Cerebellar cortex (tissue), 1 donor: ENCODE data around the gene AARSD1.
A peak's percentile ranks its signal among the peaks of the same experiment; 100 is the strongest.
"Not testable (repeated sequence)": the region's sequence is repeated elsewhere in the genome, so short reads cannot be mapped to it uniquely, and the experiment has no call there.

ENCODE experiments used
- DNase-seq: peaks from one replicate; pipeline ENCODE4 v3.0.0-alpha.2; 2015; ENCODE audit warnings: low spot score

Gene AARSD1

GRCh38 chr17:42964161-42964932, at the start of gene AARSD1:
Gene AARSD1 (minus strand): TSS chr17:42964454. CDS start chr17:42964440, 14 bp downstream.
- peak; percentile 95 for DNase-seq

GRCh38 chr17:43013296-43013695, 49.0 kb upstream of the AARSD1 start:
- DNase-seq: no peak

GRCh38 chr17:43011728-43012472, 47.6 kb upstream of the AARSD1 start:
- no peak for DNase-seq

GRCh38 chr17:43010667-43011308, 46.5 kb upstream of the AARSD1 start:
- no peak for DNase-seq

GRCh38 chr17:43006639-43007551, 42.6 kb upstream of the AARSD1 start, which contains the start of gene IFI35:
Gene IFI35 (plus strand): TSS chr17:43006784. CDS start chr17:43006948, 164 bp downstream.
- peak; percentile 74 for DNase-seq

GRCh38 chr17:43003542-43004172, 39.4 kb upstream of the AARSD1 start:
- peak; percentile 81 for DNase-seq

- DNase-seq: not testable (repeated sequence)
Observed at GRCh38 chr17:43000894-43001293, 36.6 kb upstream of the AARSD1 start.

- no peak for DNase-seq
Observed at GRCh38 chr17:42999003-42999525, 34.8 kb upstream of the AARSD1 start.

- peak; percentile 100 for DNase-seq
Observed at GRCh38 chr17:42997984-42998938, 34.0 kb upstream of the AARSD1 start, which contains the start of gene RPL27. Gene RPL27 (plus strand): TSS chr17:42998419. CDS start chr17:42998751, 332 bp downstream.

- DNase-seq: no peak
Observed at GRCh38 chr17:42997390-42997983, 33.2 kb upstream of the AARSD1 start.

GRCh38 chr17:42993913-42994312, 29.7 kb upstream of the AARSD1 start:
- not testable (repeated sequence) for DNase-seq

- DNase-seq: no peak
Observed at GRCh38 chr17:42992872-42993271, 28.6 kb upstream of the AARSD1 start.

GRCh38 chr17:42991471-42991870, 27.2 kb upstream of the AARSD1 start:
- DNase-seq: no peak

- DNase-seq: no peak
Observed at GRCh38 chr17:42989726-42990652, 25.7 kb upstream of the AARSD1 start.

GRCh38 chr17:42989141-42989540, 24.9 kb upstream of the AARSD1 start:
- no peak for DNase-seq

GRCh38 chr17:42985225-42985624, 21.0 kb upstream of the AARSD1 start:
- no peak for DNase-seq

GRCh38 chr17:42982266-42982665, 18.0 kb upstream of the AARSD1 start:
- no peak for DNase-seq
